K562 (cell line): ENCODE measurements around the gene TYROBP. TPM values are rescaled to one million over a fixed set of nuclear protein-coding genes. Genes with fewer than 3 reads are reported as not detected.
A peak's percentile ranks its signal among the peaks of the same experiment; 100 is the strongest.

Experiments
- CBFB ChIP-seq: sonication (generic); formaldehyde crosslinking; IDR thresholded peaks from 2 replicates; pipeline ENCODE4 v1.4.0; 2020; ENCODE audit warnings: mild to moderate bottlenecking, missing genetic modification reagents
- CBX3 ChIP-seq, 2 experiments: IDR thresholded peaks; 1 replicate in 1 of 2; 2 replicates in 1 of 2; pipeline ENCODE4 v1.6.1; 2012; ENCODE audit warnings: inconsistent platforms in 2 of 2, low read length in 2 of 2, borderline replicate concordance in 1 of 2, control low read depth in 1 of 2
- E2F3 ChIP-seq: fragments of 250-450 bp; sonication (Bioruptor Pico); IDR thresholded peaks from 2 replicates; pipeline ENCODE4 v1.4.0; 2020; ENCODE audit warnings: mild to moderate bottlenecking
- ETS1 ChIP-seq: conservative IDR thresholded peaks from 2 replicates; pipeline ENCODE4 v1.6.1; 2011; ENCODE audit warnings: low read depth, mild to moderate bottlenecking, low read length; ENCODE audit not compliant: control insufficient read depth
- ETV1 ChIP-seq: fragments of 450-650 bp; conservative IDR thresholded peaks from 2 replicates; pipeline ENCODE4 v1.6.1; 2016; ENCODE audit warnings: missing genetic modification characterization, control low read depth, low read depth, missing compliant biosample characterization
- L3MBTL2 ChIP-seq: fragments of 450-650 bp; IDR thresholded peaks from 2 replicates; pipeline ENCODE4 v1.6.1; 2016; ENCODE audit warnings: mild to moderate bottlenecking, moderate library complexity
- TARDBP ChIP-seq: fragments of 450-650 bp; IDR thresholded peaks from 2 replicates; pipeline ENCODE4 v1.6.1; 2016
- ZBTB40 ChIP-seq, 2 experiments: fragments of 450-650 bp in 1 of 2; sonication (generic) in 1 of 2; formaldehyde crosslinking in 1 of 2; IDR thresholded peaks; 2 replicates each; pipeline versions ENCODE4 v1.7.1 to v1.9.0; 2016 to 2022; ENCODE audit warnings: inconsistent platforms in 1 of 2, mild to moderate bottlenecking in 1 of 2, missing genetic modification reagents in 1 of 2
- ZFP36 ChIP-seq: fragments of 150-350 bp; IDR thresholded peaks from 2 replicates; pipeline ENCODE4 v1.6.1; 2018; ENCODE audit warnings: low read length, low read depth; ENCODE audit not compliant: partially characterized antibody
- ZHX1 ChIP-seq: fragments of 150-350 bp; conservative IDR thresholded peaks from 2 replicates; pipeline ENCODE4 v1.6.1; 2014; ENCODE audit warnings: low read length
- ZKSCAN1 ChIP-seq: fragments of 150-350 bp; IDR thresholded peaks from 2 replicates; pipeline ENCODE4 v1.6.1; 2016; ENCODE audit warnings: low read depth, low read length
- ZNF253 ChIP-seq: fragments of 250-450 bp; sonication (Bioruptor Pico); conservative IDR thresholded peaks from 2 replicates; pipeline ENCODE4 v1.6.1; 2021; ENCODE audit warnings: mild to moderate bottlenecking
- polyA plus RNA-seq, 8 experiments: library from polyadenylated mRNA; depleted of rRNA in 4 of 8; stranded (reverse) in 5 of 8; unstranded in 3 of 8; fragments of >200 nt; fragmentation: Nextera tagmentation in 2 of 8; fragmentation: Illumina TruSeq in 1 of 8; extraction: Ambion mirVana in 2 of 8; extraction: Trizol in 1 of 8; gene quantifications; 2 replicates each; pipeline versions ENCODE4 v1.2.1 to v1.2.3, GENCODE V29; 2011 to 2014; ENCODE audit warnings: inconsistent platforms in 1 of 8, missing spikeins in 1 of 8
- total RNA-seq, 7 experiments: library from RNA; depleted of rRNA in 6 of 7; stranded (reverse); fragments of >200 nt in 6 of 7; fragmentation: Illumina TruSeq in 2 of 7; extraction: Trizol in 2 of 7; gene quantifications; 2 replicates each; pipeline versions ENCODE4 v1.2.1 to v1.2.3, GENCODE V29; 2011 to 2021; ENCODE audit warnings: low replicate concordance in 1 of 7

TYROBP gene
- total and polyA plus RNA-seq, 9 of the 15 experiments (the other 6 are each of a cell fraction or from before 2014, with no cell fraction given): 0.72 to 8.2 (median 2.4) TPM

- peak; percentile 59; the same call in 1 of the 2 replicates for TF ChIP-seq ZBTB40 (IDR thresholded peaks at IDR 0.05)
- no peak for TF ChIP-seq ZBTB40 (CRISPR knock-in tag; IDR thresholded peaks at IDR 0.05)
- TF ChIP-seq TARDBP: 0 out of 2 replicates have a peak, but pooled peaks have one; percentile 47
- peak; percentile 22; the same call in 1 of the 2 replicates for TF ChIP-seq ZKSCAN1
- TF ChIP-seq CBX3 (IDR thresholded peaks at IDR 0.05; ENCODE audit: borderline replicate concordance in 1 of 2, low read length in 2 of 2): peak in 1 of 2 experiments; percentile 63; a peak in 1 of 3 replicates
- peak; percentile 53; the same call in 1 of the 2 replicates for TF ChIP-seq E2F3 (CRISPR knock-in tag)
- peak; percentile 89 for TF ChIP-seq ETS1
- no peak for TF ChIP-seq CBFB (CRISPR knock-in tag)
- peak; percentile 76 for TF ChIP-seq L3MBTL2
- no peak for TF ChIP-seq ZNF253 (CRISPR knock-in tag)
- TF ChIP-seq ETV1 (tag): peak; percentile 83
- peak; percentile 31 for TF ChIP-seq ZFP36
- TF ChIP-seq ZHX1: 0 out of 2 replicates have a peak, but pooled peaks have one; percentile 65
Measured at GRCh38 chr19:35931161-35931873, 23.2 kb upstream of the TYROBP start (continued).
